GM12892 (cell line): Measurements from ENCODE around the gene C1QTNF7.

Source experiments
- DNase-seq: peaks from one replicate; pipeline ENCODE4 v3.0.0; 2011; ENCODE audit not compliant: insufficient read length
- FAIRE-seq: peaks from 2 replicates; lab custom pipeline; 2011; peaks lifted over from hg19 to GRCh38; lab: Jason Lieb, UNC
- POLR2A ChIP-seq: IDR thresholded peaks from 2 replicates; pipeline ENCODE4 v1.6.1; 2011; ENCODE audit warnings: low read depth, low read length, control low read depth
- POLR2AphosphoS5 ChIP-seq: IDR thresholded peaks from 2 replicates; pipeline ENCODE4 v1.6.1; 2011; ENCODE audit warnings: low read depth, low read length, control low read depth
- TAF1 ChIP-seq: IDR thresholded peaks from 2 replicates; pipeline ENCODE4 v1.6.1; 2011; ENCODE audit warnings: low read depth, mild to moderate bottlenecking, control low read depth, low read length, borderline replicate concordance

Gene C1QTNF7

DNA sequence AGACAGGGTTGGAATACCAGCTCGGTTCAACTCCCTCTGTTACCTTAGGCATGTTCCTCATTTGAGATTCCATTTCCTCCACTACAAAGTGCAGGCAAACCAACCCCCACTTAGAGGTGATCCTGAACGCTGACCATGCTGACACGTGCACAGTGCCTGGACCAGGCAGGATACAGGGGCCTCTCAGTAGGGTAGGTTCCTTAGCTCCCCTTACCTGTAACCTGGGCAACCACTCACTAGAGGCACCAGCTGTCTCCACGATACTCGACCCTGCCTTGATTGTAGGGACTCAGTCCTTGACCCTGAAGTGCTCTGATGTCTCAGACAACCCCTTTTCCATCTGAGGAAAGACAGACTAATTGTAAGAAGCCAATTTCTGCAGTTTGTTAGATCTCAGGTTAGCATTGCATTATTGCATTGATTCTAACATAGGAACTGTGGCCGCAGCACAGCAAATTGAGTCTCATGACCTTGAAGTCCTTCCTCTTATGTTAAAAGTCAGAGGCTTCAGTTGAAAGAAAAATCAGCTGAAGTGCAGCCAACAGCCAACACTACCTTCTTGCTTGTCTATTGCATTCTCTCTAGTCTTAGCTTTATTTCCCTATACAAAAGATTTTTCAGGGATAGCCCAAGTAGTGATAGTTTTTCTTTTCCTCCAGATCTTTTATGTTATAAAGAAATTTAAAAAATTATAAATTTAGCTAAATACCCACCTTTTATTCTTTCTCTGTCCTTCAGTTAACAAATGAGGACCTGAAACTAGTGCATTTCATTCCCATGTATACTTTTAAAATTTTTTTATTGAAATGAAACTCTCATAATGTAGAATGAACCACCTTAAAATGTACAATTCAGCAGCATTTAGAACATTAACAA is 11.2 kb upstream of the C1QTNF7 start:
- DNase-seq (no peak), FAIRE-seq (no peak)
- no peak for TF ChIP-seq TAF1
- no peak for TF ChIP-seq POLR2A
- no peak for TF ChIP-seq POLR2AphosphoS5

DNA sequence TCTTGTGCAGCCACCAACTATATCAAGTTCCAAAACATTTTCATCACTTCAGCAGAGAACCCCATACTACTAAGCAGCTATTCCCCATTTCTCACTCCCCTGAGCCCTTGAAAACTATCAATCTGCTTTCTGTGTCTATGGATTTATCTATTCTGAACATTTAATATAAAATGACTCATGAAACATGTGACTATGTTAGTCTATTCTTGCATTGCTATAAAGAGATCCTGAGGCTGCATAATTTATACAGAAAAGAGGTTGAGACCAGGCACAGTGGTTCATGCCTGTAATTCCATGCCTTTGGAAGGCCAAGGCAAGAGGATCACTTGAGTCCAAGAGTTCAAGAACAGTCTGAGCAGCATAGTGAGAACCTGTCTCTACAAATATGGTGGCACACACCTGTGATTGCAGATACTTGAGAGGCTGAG is 10.6 kb upstream of the C1QTNF7 start:
- FAIRE-seq (no peak), DNase-seq (no peak)
- TF ChIP-seq TAF1, result no peak
- no peak for TF ChIP-seq POLR2A
- no peak for TF ChIP-seq POLR2AphosphoS5

GRCh38 chr4:15418956-15419355 is 8.9 kb upstream of the C1QTNF7 start:
- TF ChIP-seq POLR2A, result no peak
- TF ChIP-seq POLR2AphosphoS5, result no peak
- no peak for TF ChIP-seq TAF1
- no peak for FAIRE-seq
- no peak for DNase-seq

DNA sequence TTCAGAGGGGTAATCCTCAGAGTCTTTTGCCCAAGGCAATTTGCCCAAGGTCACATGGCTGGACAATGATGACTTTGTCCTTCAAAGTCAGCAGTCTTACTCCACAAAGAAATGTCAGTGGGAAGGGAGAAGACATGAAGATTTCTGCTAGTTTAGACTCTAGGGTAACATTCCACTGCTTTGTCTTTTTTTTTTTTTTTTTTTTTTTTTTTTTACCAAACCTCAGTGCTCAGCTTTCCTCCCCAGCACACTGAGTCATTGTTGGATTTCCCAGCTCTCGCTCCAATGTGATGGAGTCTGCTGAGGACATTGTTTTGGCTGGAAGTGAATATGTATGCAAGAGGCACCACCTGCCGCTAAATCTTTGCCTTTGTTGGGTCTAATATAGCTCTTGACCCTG is 7.2 kb upstream of the C1QTNF7 start:
- FAIRE-seq (no peak), DNase-seq (no peak)
- TF ChIP-seq TAF1 (no peak), POLR2A (no peak), POLR2AphosphoS5 (no peak)

- FAIRE-seq, result no peak
- no peak for DNase-seq
- TF ChIP-seq TAF1, result no peak
- no peak for TF ChIP-seq POLR2AphosphoS5
- no peak for TF ChIP-seq POLR2A
These were observed 4.5 kb upstream of the C1QTNF7 start for GRCh38 chr4:15423285-15423711.

- TF ChIP-seq POLR2AphosphoS5 (no peak), TAF1 (no peak), POLR2A (no peak)
- FAIRE-seq (no peak), DNase-seq (no peak)
These were observed 2.3 kb upstream of the C1QTNF7 start for GRCh38 chr4:15425520-15425919.

DNA sequence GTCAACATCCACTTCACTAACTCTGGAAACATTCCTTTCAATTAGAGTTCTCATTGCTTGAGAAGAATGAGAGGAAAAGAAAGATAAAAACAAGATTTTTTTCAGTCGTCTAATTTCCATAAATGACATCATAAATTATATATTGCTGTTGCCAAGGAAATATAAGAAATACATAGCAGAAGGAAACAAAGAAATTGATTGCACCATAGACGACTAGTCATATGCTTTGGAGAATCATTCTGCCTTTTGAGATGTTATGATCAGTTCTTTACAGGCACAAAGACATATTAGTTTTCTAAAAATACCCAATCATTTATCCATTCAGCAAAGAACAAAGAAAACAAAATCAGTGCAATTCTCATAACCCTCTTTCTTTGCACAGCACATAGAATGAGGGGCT is 672 bp upstream of the C1QTNF7 start:
- TF ChIP-seq POLR2AphosphoS5, result no peak
- no peak for TF ChIP-seq TAF1
- no peak for TF ChIP-seq POLR2A
- FAIRE-seq, result no peak
- no peak for DNase-seq

- FAIRE-seq (no peak), DNase-seq (no peak)
- TF ChIP-seq POLR2A (no peak), TAF1 (no peak), POLR2AphosphoS5 (no peak)
These were observed 778 bp downstream of the C1QTNF7 start for GRCh38 chr4:15428611-15429010.

DNA sequence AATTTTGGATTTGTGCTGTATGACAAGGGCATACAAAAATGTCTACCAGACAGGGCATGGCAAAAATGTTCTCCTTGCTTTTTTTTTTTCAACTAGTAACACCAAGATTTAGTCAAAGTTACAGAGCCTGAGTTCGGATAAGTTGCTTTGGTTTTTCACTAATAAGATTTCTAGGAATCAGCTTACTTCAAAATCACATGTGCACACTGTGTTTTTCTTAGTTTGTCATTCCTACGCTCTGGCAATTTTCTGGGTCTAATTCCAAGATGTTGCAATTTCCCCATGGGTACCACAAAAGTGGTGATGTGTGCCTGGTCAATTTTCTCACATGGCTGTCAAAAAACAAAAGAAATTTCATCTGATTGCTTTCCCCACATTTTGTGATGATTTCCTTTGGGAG is 6.3 kb downstream of the C1QTNF7 start:
- FAIRE-seq (no peak), DNase-seq (no peak)
- TF ChIP-seq TAF1 (no peak), POLR2AphosphoS5 (no peak), POLR2A (no peak)

DNA sequence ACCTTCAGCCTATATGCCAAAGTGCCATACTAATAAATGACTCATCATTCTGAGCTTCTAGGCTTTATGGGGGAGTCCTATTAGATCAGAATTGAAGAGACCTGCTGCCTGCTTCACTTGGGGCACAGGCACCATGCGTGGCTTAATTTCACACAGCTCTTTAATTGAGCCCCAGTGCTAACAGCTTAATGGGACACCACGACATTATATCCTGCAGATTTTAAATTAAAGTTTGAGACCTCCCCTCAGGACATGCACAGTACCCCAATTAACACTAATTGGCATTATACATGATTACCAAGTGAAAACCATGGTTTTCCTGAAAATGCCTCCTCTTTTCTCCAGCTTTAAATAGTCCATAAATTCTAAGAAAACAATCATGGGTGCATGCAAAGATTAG is 6.8 kb downstream of the C1QTNF7 start:
- no peak for FAIRE-seq

DNA sequence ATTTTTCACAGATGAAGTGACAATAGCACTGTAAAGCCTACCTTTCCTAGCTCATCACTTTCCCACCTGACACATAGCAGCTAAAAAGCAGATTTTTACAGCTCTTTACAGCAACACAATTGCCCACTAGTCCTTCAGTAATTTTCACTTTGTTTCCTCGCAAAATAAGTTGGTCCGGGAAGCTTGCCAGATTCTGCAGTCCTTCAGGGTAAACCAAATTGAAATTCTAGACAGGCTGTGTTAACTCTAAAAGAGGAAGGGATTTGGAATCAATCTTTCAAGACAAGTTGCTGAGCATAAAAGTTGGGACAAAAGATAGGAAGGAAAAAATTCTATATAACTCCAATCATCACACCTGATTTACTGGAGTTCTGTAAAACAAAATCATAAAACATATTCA is 8.7 kb downstream of the C1QTNF7 start:
- FAIRE-seq (no peak), DNase-seq (no peak)
- TF ChIP-seq POLR2A (no peak), TAF1 (no peak), POLR2AphosphoS5 (no peak)

More for the DNA sequence above, 6.8 kb downstream of the C1QTNF7 start:
- TF ChIP-seq POLR2AphosphoS5 (no peak), TAF1 (no peak), POLR2A (no peak)
- DNase-seq, result no peak
